ENCODE results near the gene KDR.

GRCh38 chr4:55074386-55074785, 51.0 kb downstream of the KDR start:
- no peak for TF ChIP-seq POLR2A (IDR thresholded peaks at IDR 0.05)
- TF ChIP-seq CTCF (IDR thresholded peaks at IDR 0.05) = no peak
- no peak for TF ChIP-seq EP300 (IDR thresholded peaks at IDR 0.05)

Measured in suprapubic skin (tissue), 3 donors.